Breast epithelium (tissue), 4 donors: Measurements from ENCODE around the gene KLHL41. TPM values are rescaled to one million over a fixed set of nuclear protein-coding genes. Genes with fewer than 3 reads are reported as not detected.

ENCODE experiments used
- DNase-seq, 2 donors: peaks; one replicate each; pipeline ENCODE4 v3.0.0-alpha.2; 2019; ENCODE audit warnings: low spot score in 2 of 2
- H3K27ac ChIP-seq, 2 donors: fragments of 200-600 bp; sonication (generic) in 1 of 2; one replicate each; pipeline ENCODE4 v1.5.1; 2016 to 2019; ENCODE audit warnings: mild to moderate bottlenecking in 1 of 2
- H3K27me3 ChIP-seq, 2 donors: fragments of 200-600 bp; sonication (generic) in 1 of 2; one replicate each; pipeline versions ENCODE4 v1.5.1 to v1.6.0; 2017 to 2019; ENCODE audit warnings: control low read depth in 1 of 2, mild to moderate bottlenecking in 1 of 2
- H3K36me3 ChIP-seq: fragments of 200-600 bp; one replicate; pipeline ENCODE4 v1.5.1; 2019
- H3K4me1 ChIP-seq, 2 donors: fragments of 200-600 bp; sonication (generic); one replicate each; pipeline ENCODE4 v1.5.1; 2016 to 2019; ENCODE audit warnings: control low read depth in 1 of 2
- H3K4me3 ChIP-seq, 3 donors: fragments of 200-600 bp; sonication (generic); 1 replicate in 2 of 3; 2 replicates in 1 of 3; pipeline ENCODE4 v1.5.1; 2016 to 2019; ENCODE audit warnings: mild to moderate bottlenecking in 3 of 3, moderate library complexity in 2 of 3
- H3K9me3 ChIP-seq, 2 donors: fragments of 200-600 bp; sonication (generic) in 1 of 2; one replicate each; pipeline ENCODE4 v1.5.1; 2016 to 2019; ENCODE audit warnings: control low read depth in 1 of 2
- CTCF ChIP-seq, 3 donors: fragments of 450-650 bp; IDR thresholded peaks; one replicate each; pipeline ENCODE4 v1.5.1; 2016 to 2017; ENCODE audit warnings: antibody characterized with exemption in 3 of 3, mild to moderate bottlenecking in 3 of 3, moderate library complexity in 3 of 3
- POLR2A ChIP-seq: fragments of 450-650 bp; IDR thresholded peaks from one replicate; pipeline ENCODE4 v1.6.1; 2016; ENCODE audit warnings: antibody characterized with exemption, mild to moderate bottlenecking, moderate library complexity
- POLR2AphosphoS5 ChIP-seq, 3 donors: sonication (generic); formaldehyde crosslinking; IDR thresholded peaks; one replicate each; pipeline ENCODE4 v1.6.1; 2017; ENCODE audit warnings: antibody characterized with exemption in 3 of 3
- intact Hi-C: fragments of 100-400 bp; cut with DNase I; formaldehyde crosslinking; loops from one replicate; pipeline ENCODE4 v1.15.1; 2023; ENCODE audit warnings: low total_unique reads
- total RNA-seq, 3 donors: library from RNA; depleted of rRNA; stranded (reverse); fragments of >200 nt; gene quantifications; one replicate each; pipeline ENCODE4 v1.1.0, GENCODE V29; 2016

KLHL41 gene
- total RNA-seq, 3 donors from 2014 or later = 0.64 to 2.3 (median 0.66) TPM

DNA sequence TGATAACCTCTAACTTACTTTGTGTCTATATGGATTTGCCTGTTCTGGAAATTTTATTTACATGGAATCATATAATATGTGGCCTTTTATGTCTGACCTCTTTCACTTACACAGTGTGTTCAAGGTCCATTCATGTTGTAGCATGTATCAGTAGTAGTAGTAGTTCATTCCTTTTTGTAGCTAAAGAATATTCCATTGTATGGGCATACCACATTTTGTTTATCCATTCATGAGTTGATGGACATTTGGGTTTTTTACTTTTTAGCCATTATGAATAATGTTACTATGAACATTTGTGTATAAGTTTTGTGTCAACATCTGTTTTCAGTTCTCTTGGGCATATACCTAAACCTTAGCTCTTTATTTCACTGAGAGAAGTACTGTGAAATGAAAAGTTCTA lies 18.7 kb upstream of the KLHL41 start:
- TF ChIP-seq CTCF (IDR thresholded peaks at IDR 0.05) = no peak
- no peak for TF ChIP-seq POLR2A
- no peak for TF ChIP-seq POLR2AphosphoS5 (IDR thresholded peaks at IDR 0.05)
- Histone ChIP-seq H3K9me3 (no peaks in the 10 kb centered on the region), H3K27ac (no peak overlapping the region), H3K27me3 (no peaks in the 10 kb centered on the region), H3K36me3 (no peaks in the 10 kb centered on the region), H3K4me1 (no peaks in the 10 kb centered on the region), H3K4me3 (no peak overlapping the region)
- no peak for DNase-seq
- intact Hi-C loops = no loop called here

- Histone ChIP-seq H3K36me3 (no peaks in the 10 kb centered on the region), H3K27me3 (no peaks in the 10 kb centered on the region), H3K27ac (no peak overlapping the region), H3K9me3 (no peaks in the 10 kb centered on the region), H3K4me3 (no peak overlapping the region), H3K4me1 (no peaks in the 10 kb centered on the region)
- intact Hi-C loops = no loop called here
- no peak for DNase-seq
- TF ChIP-seq CTCF (IDR thresholded peaks at IDR 0.05) = no peak
- TF ChIP-seq POLR2AphosphoS5 (IDR thresholded peaks at IDR 0.05) = no peak
- TF ChIP-seq POLR2A = no peak
These were observed 18.1 kb upstream of the KLHL41 start for GRCh38 chr2:169491378-169491777.

- Histone ChIP-seq H3K9me3 (no peaks in the 10 kb centered on the region), H3K36me3 (no peaks in the 10 kb centered on the region), H3K27ac (no peak overlapping the region), H3K4me3 (no peak overlapping the region), H3K4me1 (no peaks in the 10 kb centered on the region), H3K27me3 (no peaks in the 10 kb centered on the region)
- intact Hi-C loops = no loop called here
- DNase-seq = no peak
- TF ChIP-seq CTCF (IDR thresholded peaks at IDR 0.05) = no peak
- no peak for TF ChIP-seq POLR2AphosphoS5 (IDR thresholded peaks at IDR 0.05)
- TF ChIP-seq POLR2A = no peak
These were observed 16.1 kb upstream of the KLHL41 start for GRCh38 chr2:169493360-169493759.

DNA sequence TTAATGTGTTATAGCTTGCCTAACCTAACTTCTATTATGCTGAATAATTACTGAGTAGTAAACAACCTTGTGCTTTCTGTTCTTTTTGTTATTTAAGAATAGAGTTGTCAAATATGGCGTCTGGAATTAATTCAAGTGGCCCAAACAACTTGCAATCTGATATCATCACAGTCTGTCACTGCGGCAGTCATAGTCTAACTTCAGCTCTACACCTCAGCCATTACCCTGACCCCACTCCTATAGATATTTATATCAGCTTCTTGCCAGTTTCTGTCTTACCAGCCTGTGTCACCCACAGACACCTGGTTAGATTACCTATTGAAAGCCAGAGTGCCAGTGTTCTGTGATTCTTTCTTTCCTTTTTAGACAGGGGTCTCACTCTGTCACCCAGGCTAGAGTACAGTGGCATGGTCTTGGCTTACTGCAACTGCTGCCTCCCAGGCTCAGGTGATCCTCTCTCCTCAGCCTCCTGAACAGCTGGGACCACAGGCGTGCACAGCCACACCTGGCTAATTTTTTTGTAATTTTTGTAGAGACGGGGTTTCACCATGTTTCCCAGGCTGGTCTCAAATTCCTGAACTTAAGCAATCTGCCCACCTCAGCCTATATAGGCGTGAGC lies 14.1 kb upstream of the KLHL41 start:
- TF ChIP-seq POLR2AphosphoS5 (IDR thresholded peaks at IDR 0.05) (no peak), CTCF (IDR thresholded peaks at IDR 0.05) (no peak), POLR2A (no peak)
- Histone ChIP-seq H3K4me1 (no peaks in the 10 kb centered on the region), H3K9me3 (no peaks in the 10 kb centered on the region), H3K27ac (no peak overlapping the region), H3K36me3 (no peaks in the 10 kb centered on the region), H3K27me3 (no peaks in the 10 kb centered on the region), H3K4me3 (no peak overlapping the region)
- DNase-seq = no peak
- intact Hi-C loops = no loop called here

GRCh38 chr2:169504651-169505050 lies 4.9 kb upstream of the KLHL41 start:
- TF ChIP-seq CTCF (IDR thresholded peaks at IDR 0.05) = no peak
- TF ChIP-seq POLR2A = no peak
- TF ChIP-seq POLR2AphosphoS5 (IDR thresholded peaks at IDR 0.05) = no peak
- Histone ChIP-seq H3K36me3 (peaks cover 5% of the 10 kb centered on the region), H3K4me3 (no peak overlapping the region), H3K27me3 (no peaks in the 10 kb centered on the region), H3K4me1 (no peaks in the 10 kb centered on the region), H3K27ac (no peak overlapping the region), H3K9me3 (no peaks in the 10 kb centered on the region)
- intact Hi-C loops = no loop called here
- DNase-seq = no peak
